Stomach (tissue), 4 donors: ENCODE results near the gene TAF1A.

ENCODE experiments used
- POLR2A ChIP-seq, 4 donors: fragments of 450-650 bp; IDR thresholded peaks; one replicate each; pipeline ENCODE4 v1.6.1; 2016; ENCODE audit warnings: antibody characterized with exemption in 4 of 4, control low read depth in 2 of 4, mild to moderate bottlenecking in 1 of 4, moderate library complexity in 1 of 4
- POLR2AphosphoS5 ChIP-seq, 3 donors: sonication (generic); formaldehyde crosslinking; IDR thresholded peaks; one replicate each; pipeline ENCODE4 v1.6.1; 2016; ENCODE audit warnings: antibody characterized with exemption in 3 of 3
- TF ChIP-seq, protein P1 (sequence below), 7 experiments: fragments of 450-650 bp in 4 of 7; fragments of 200-600 bp in 3 of 7; sonication (generic) in 3 of 7; IDR thresholded peaks; one replicate each; pipeline ENCODE4 v1.5.1; 2016 to 2019; ENCODE audit warnings: antibody characterized with exemption in 7 of 7, control low read depth in 2 of 7, mild to moderate bottlenecking in 1 of 7

GRCh38 chr1:222525951-222526350 lies 63.8 kb downstream of the TAF1A start:
- TF ChIP-seq, protein P1, sequence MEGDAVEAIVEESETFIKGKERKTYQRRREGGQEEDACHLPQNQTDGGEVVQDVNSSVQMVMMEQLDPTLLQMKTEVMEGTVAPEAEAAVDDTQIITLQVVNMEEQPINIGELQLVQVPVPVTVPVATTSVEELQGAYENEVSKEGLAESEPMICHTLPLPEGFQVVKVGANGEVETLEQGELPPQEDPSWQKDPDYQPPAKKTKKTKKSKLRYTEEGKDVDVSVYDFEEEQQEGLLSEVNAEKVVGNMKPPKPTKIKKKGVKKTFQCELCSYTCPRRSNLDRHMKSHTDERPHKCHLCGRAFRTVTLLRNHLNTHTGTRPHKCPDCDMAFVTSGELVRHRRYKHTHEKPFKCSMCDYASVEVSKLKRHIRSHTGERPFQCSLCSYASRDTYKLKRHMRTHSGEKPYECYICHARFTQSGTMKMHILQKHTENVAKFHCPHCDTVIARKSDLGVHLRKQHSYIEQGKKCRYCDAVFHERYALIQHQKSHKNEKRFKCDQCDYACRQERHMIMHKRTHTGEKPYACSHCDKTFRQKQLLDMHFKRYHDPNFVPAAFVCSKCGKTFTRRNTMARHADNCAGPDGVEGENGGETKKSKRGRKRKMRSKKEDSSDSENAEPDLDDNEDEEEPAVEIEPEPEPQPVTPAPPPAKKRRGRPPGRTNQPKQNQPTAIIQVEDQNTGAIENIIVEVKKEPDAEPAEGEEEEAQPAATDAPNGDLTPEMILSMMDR (IDR thresholded peaks at IDR 0.05): no peak
- TF ChIP-seq POLR2A (IDR thresholded peaks at IDR 0.05) (no peak), POLR2AphosphoS5 (IDR thresholded peaks at IDR 0.05) (no peak)
